A673 (cell line): ENCODE data around the gene CXCR6. TPM values are rescaled to one million over a fixed set of nuclear protein-coding genes. Genes with fewer than 3 reads are reported as not detected.

Source experiments
- BruUV-seq: library from RNA; stranded (reverse); fragments of 400-500 nt; replicated peaks from 2 replicates; lab custom pipeline; 2021; lab: Mats Ljungman, UMichigan
- CTCF ChIA-PET: fragments of 300-600 bp; sonication (Branson Sonifier 250); formaldehyde crosslinking; loops from one replicate; lab custom pipeline; 2022; ENCODE audit warnings: antibody characterized with exemption; lab: Charles Lee
- POLR2A ChIA-PET: fragments of 300-600 bp; sonication (Branson Sonifier 250); formaldehyde crosslinking; loops from one replicate; lab custom pipeline; 2022; ENCODE audit warnings: antibody characterized with exemption; ENCODE audit not compliant: low non-redundant PET; lab: Charles Lee
- DNase-seq: peaks from one replicate; pipeline ENCODE4 v3.0.0-alpha.2; 2015; ENCODE audit warnings: low spot score
- H3K27ac ChIP-seq: fragments of 200-600 bp; sonication (generic); 2 replicates; pipeline ENCODE4 v1.5.1; 2016; ENCODE audit warnings: mixed run types, low read depth, mild to moderate bottlenecking, mixed read lengths, antibody characterized with exemption, low read length; ENCODE audit not compliant: poor library complexity, severe bottlenecking
- H3K27me3 ChIP-seq: fragments of 200-600 bp; sonication (generic); replicated peaks from 2 replicates; pipeline ENCODE4 v1.6.1; 2017; ENCODE audit warnings: mixed run types, low read depth, mild to moderate bottlenecking, mixed read lengths, antibody characterized with exemption, low read length; ENCODE audit not compliant: insufficient read depth, poor library complexity
- H3K36me3 ChIP-seq: fragments of 200-600 bp; sonication (generic); 2 replicates; pipeline ENCODE4 v1.6.1; 2016; ENCODE audit warnings: mixed run types, mild to moderate bottlenecking, mixed read lengths, antibody characterized with exemption, low read length; ENCODE audit not compliant: insufficient read depth, poor library complexity, severe bottlenecking
- H3K4me1 ChIP-seq: fragments of 200-600 bp; sonication (generic); 2 replicates; pipeline ENCODE4 v1.6.1; 2017; ENCODE audit warnings: mixed run types, mild to moderate bottlenecking, mixed read lengths, antibody characterized with exemption, low read length; ENCODE audit not compliant: insufficient read depth, poor library complexity, severe bottlenecking
- H3K4me3 ChIP-seq: fragments of 200-600 bp; sonication (generic); 2 replicates; pipeline ENCODE4 v1.5.1; 2016; ENCODE audit warnings: low read depth, mixed run types, mild to moderate bottlenecking, mixed read lengths, low read length; ENCODE audit not compliant: poor library complexity, severe bottlenecking
- H3K9me3 ChIP-seq: fragments of 200-600 bp; sonication (generic); 2 replicates; pipeline ENCODE4 v1.6.1; 2016; ENCODE audit warnings: mixed run types, low read depth, mild to moderate bottlenecking, mixed read lengths, antibody characterized with exemption, low read length; ENCODE audit not compliant: poor library complexity, severe bottlenecking
- EZH2 ChIP-seq: fragments of 200-600 bp; sonication (generic); IDR thresholded peaks from 2 replicates; pipeline ENCODE4 v1.6.1; 2017; ENCODE audit warnings: borderline replicate concordance, low read depth, mild to moderate bottlenecking, mixed read lengths, antibody characterized with exemption, low read length; ENCODE audit not compliant: poor library complexity, severe bottlenecking
- intact Hi-C: fragments of 100-400 bp; cut with micrococcal nuclease; formaldehyde crosslinking; loops from one replicate; pipeline ENCODE4 v1.10.0; 2022; ENCODE audit not compliant: unreplicated experiment
- total RNA-seq: library from RNA; stranded (reverse); gene quantifications from 2 replicates; pipeline ENCODE4 v1.2.3, GENCODE V29; 2021
- TF ChIP-seq, protein P1 (sequence below): fragments of 300-800, 200-600 bp; sonication (generic); conservative IDR thresholded peaks from 2 replicates; pipeline ENCODE4 v1.5.1; 2017; ENCODE audit warnings: low read depth, mild to moderate bottlenecking, antibody characterized with exemption, low read length, moderate library complexity, mixed read lengths

The CXCR6 gene
- total RNA-seq, 1 experiment from 2014 or later = not detected

DNA sequence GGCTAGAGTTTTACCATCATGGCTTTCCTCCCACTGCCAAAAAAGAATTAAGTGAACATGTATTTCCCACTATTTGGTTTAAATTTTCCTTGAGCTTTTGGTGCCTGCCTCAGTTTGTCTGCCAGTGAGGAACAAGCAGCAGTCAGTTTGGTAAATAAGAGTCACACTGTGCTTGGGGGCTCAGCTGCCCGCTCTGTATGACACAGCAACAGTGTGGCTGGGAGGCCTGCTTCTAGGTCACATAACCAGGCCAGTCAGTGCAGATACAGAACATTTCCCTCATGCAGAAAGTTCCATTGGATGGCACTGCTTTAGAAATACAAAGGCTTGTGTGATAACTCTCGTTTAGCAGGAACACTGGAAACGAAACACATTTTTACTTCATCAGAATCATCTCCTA is 26.7 kb downstream of the CXCR6 start:
- no TSS peak for BruUV-seq
- no peak for TF ChIP-seq EZH2
- TF ChIP-seq, protein P1, sequence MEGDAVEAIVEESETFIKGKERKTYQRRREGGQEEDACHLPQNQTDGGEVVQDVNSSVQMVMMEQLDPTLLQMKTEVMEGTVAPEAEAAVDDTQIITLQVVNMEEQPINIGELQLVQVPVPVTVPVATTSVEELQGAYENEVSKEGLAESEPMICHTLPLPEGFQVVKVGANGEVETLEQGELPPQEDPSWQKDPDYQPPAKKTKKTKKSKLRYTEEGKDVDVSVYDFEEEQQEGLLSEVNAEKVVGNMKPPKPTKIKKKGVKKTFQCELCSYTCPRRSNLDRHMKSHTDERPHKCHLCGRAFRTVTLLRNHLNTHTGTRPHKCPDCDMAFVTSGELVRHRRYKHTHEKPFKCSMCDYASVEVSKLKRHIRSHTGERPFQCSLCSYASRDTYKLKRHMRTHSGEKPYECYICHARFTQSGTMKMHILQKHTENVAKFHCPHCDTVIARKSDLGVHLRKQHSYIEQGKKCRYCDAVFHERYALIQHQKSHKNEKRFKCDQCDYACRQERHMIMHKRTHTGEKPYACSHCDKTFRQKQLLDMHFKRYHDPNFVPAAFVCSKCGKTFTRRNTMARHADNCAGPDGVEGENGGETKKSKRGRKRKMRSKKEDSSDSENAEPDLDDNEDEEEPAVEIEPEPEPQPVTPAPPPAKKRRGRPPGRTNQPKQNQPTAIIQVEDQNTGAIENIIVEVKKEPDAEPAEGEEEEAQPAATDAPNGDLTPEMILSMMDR = no peak
- ChIA-PET CTCF (no interaction called here), POLR2A (no interaction called here)
- Histone ChIP-seq H3K27ac (no peak overlapping the region), H3K9me3 (no peaks in the 10 kb centered on the region), H3K4me3 (no peak overlapping the region), H3K4me1 (no peaks in the 10 kb centered on the region), H3K36me3 (no peaks in the 10 kb centered on the region), H3K27me3 (no peaks in the 10 kb centered on the region)
- intact Hi-C loops = no loop called here
- DNase-seq = no peak

DNA sequence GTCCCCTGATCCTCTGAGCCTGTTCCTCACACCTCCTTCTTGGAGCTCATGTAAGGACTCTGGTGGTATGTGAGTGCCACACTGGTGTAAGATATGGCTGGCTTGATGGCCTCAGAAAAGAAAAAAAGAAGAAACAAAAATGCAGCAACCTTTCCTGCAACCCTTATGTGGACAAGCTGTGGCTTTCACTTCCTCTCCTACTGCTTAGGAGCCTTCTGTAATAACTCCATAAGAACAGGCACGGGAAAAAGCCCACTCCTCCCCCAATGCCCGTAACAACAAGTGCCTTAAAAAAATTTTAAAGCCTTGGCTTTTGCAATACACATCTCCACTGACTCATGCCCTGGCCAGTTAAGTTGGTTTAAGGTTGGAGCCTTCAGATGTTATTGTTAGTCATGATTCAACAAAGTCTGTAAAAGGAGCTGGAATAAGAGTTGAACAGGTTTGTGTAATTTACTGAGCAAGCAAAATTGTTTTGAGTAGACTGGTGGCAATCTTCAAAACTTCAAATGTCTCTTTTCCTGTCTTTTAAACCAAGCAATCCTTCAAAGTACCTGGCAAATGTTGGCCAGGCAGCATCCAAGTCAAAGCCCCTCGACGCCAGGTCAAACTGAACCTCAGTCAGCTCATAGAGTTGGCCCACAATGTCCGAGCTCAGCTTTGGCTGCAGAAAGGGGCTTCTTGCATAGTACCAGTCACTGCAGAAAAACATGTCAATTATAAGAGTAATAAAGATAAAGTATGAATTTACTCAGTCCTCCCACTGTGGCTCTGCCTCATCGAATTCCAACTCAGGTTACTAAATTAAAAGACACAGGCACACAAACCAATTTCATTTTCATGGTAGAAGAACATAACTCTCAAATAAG is 29.5 kb downstream of the CXCR6 start:
- Histone ChIP-seq H3K4me3 (no peak overlapping the region), H3K27ac (no peak overlapping the region), H3K27me3 (no peaks in the 10 kb centered on the region), H3K9me3 (no peaks in the 10 kb centered on the region), H3K36me3 (no peaks in the 10 kb centered on the region), H3K4me1 (no peaks in the 10 kb centered on the region)
- POLR2A ChIA-PET = no interaction called here
- no peak for DNase-seq
- BruUV-seq = no TSS peak
- TF ChIP-seq, protein P1 = no peak
- no peak for TF ChIP-seq EZH2
- CTCF ChIA-PET = no interaction called here
- intact Hi-C loops = no loop called here

DNA sequence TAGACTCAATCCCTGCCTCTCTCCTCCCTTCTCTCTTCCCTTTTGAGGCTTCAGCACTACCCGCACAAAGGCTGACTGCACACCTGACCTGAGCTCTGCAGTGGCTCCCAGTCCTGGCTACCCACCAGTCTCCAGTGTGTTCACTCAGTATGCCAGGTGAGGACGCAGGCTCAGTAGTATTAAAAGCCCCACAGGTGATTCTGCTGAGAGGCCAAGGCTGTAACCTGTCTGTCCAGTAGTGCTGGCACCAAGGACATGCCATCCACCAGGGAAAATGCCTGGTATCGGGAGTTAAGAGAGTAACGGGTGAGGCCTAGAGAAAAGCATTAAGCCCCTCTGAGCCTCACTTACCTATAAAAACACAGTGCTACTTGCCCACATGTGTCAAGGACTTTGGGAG is 31.4 kb downstream of the CXCR6 start:
- Histone ChIP-seq H3K4me3 (no peak overlapping the region), H3K36me3 (no peaks in the 10 kb centered on the region), H3K9me3 (no peaks in the 10 kb centered on the region), H3K4me1 (no peaks in the 10 kb centered on the region), H3K27ac (no peak overlapping the region), H3K27me3 (no peaks in the 10 kb centered on the region)
- no peak for DNase-seq
- ChIA-PET POLR2A (no interaction called here), CTCF (no interaction called here)
- no TSS peak for BruUV-seq
- intact Hi-C loops = no loop called here
- no peak for TF ChIP-seq EZH2
- TF ChIP-seq, protein P1 = no peak
